Left renal cortex interstitium (tissue), 4 donors: Measurements from ENCODE around the gene FCRL1. TPM values are rescaled to one million over a fixed set of nuclear protein-coding genes. Genes with fewer than 3 reads are reported as not detected.

Source experiments
- DNase-seq, 4 donors: peaks; one replicate each; pipeline ENCODE4 v3.0.0-alpha.2; 2013; ENCODE audit warnings: low read depth in 4 of 4, low spot score in 2 of 4, missing footprints in 1 of 4
- polyA plus RNA-seq, 4 donors: library from polyadenylated mRNA; unstranded; fragments of 120-200 nt; gene quantifications; one replicate each; pipeline ENCODE4 v1.2.1, GENCODE V29; 2013; ENCODE audit not compliant: insufficient read length in 4 of 4

Gene FCRL1
- under 1 TPM in 3 of 4 donors, not detected in 1; 0.11 to 0.27 (median 0.14) TPM for polyA plus RNA-seq

GRCh38 chr1:157819896-157820295 is at the start of gene FCRL1:
Gene FCRL1, minus strand, starts transcription at chr1:157820120. Its CDS starts 83 bp downstream, at chr1:157820037.
- no peak for DNase-seq

GRCh38 chr1:157868654-157869053 is 48.7 kb upstream of the FCRL1 start:
- DNase-seq = no peak

GRCh38 chr1:157862114-157863070 is 42.5 kb upstream of the FCRL1 start:
- no peak for DNase-seq

- no peak for DNase-seq
Observed at GRCh38 chr1:157856538-157856937, 36.6 kb upstream of the FCRL1 start.

GRCh38 chr1:157852476-157852875 is 32.6 kb upstream of the FCRL1 start:
- no peak for DNase-seq

GRCh38 chr1:157849229-157849875 is 29.4 kb upstream of the FCRL1 start:
- no peak for DNase-seq

GRCh38 chr1:157844089-157844830 is 24.3 kb upstream of the FCRL1 start:
- no peak for DNase-seq

- DNase-seq = no peak
Observed at GRCh38 chr1:157842939-157843338, 23.0 kb upstream of the FCRL1 start.

GRCh38 chr1:157841708-157842107 is 21.8 kb upstream of the FCRL1 start, which contains the start of gene CD5L:
Gene CD5L, minus strand, starts transcription at chr1:157841808. Its CDS starts 107 bp downstream, at chr1:157841701.
- no peak for DNase-seq

- no peak for DNase-seq
Observed at GRCh38 chr1:157838966-157839365, 19.0 kb upstream of the FCRL1 start.

GRCh38 chr1:157834430-157834829 is 14.5 kb upstream of the FCRL1 start:
- no peak for DNase-seq

- DNase-seq = no peak
Observed at GRCh38 chr1:157833145-157833544, 13.2 kb upstream of the FCRL1 start.

- DNase-seq = no peak
Observed at GRCh38 chr1:157831968-157832626, 12.2 kb upstream of the FCRL1 start.

- DNase-seq = no peak
Observed at GRCh38 chr1:157830887-157831286, 11.0 kb upstream of the FCRL1 start.

- no peak for DNase-seq
Observed at GRCh38 chr1:157829711-157830110, 9.8 kb upstream of the FCRL1 start.

GRCh38 chr1:157829210-157829609 is 9.3 kb upstream of the FCRL1 start:
- DNase-seq = no peak

GRCh38 chr1:157820299-157820698 is 379 bp upstream of the FCRL1 start:
- DNase-seq = no peak

- DNase-seq = no peak
Observed at GRCh38 chr1:157819215-157819614, 705 bp downstream of the FCRL1 start.

- no peak for DNase-seq
Observed at GRCh38 chr1:157813269-157813668, 6.7 kb downstream of the FCRL1 start.

- no peak for DNase-seq
Observed at GRCh38 chr1:157806431-157807149, 13.3 kb downstream of the FCRL1 start.
